ENCODE measurements around the gene NDUFS8. TPM values are rescaled to one million over a fixed set of nuclear protein-coding genes. Genes with fewer than 3 reads are reported as not detected.

Gene NDUFS8
- total and polyA plus RNA-seq, 2 of the 13 experiments (the other 11 are each of a cell fraction or from before 2014, with no cell fraction given), result 96.7 to 158 TPM

- TF ChIP-seq JARID2 (CRISPR knock-in tag; IDR thresholded peaks at IDR 0.05; ENCODE audit: insufficient replicate concordance) (peak; percentile 12), GPN1 (CRISPR knock-in tag; IDR thresholded peaks at IDR 0.05; ENCODE audit: borderline replicate concordance) (no peak), MIER3 (CRISPR knock-in tag; IDR thresholded peaks at IDR 0.05; ENCODE audit: borderline replicate concordance) (peak; percentile 97; the same call in 1 of the 2 replicates), ZNF740 (CRISPR knock-in tag; IDR thresholded peaks at IDR 0.05) (peak; percentile 91), MAF1 (CRISPR knock-in tag; IDR thresholded peaks at IDR 0.05; ENCODE audit: borderline replicate concordance) (0 out of 2 replicates have a peak, but pooled peaks have one; percentile 60), KDM2A (CRISPR knock-in tag; IDR thresholded peaks at IDR 0.05; ENCODE audit: borderline replicate concordance, low read depth) (peak; percentile 83; the same call in 1 of the 2 replicates), U2AF2 (IDR thresholded peaks at IDR 0.05; ENCODE audit: low read depth, low read length) (no peak), ZMYM3 (CRISPR knock-in tag; IDR thresholded peaks at IDR 0.05) (peak; percentile 98), ZNF564 (CRISPR knock-in tag; IDR thresholded peaks at IDR 0.05) (peak; percentile 90), RELA (CRISPR knock-in tag; IDR thresholded peaks at IDR 0.05) (no peak; the same call in 1 of the 2 replicates), SPEN (CRISPR knock-in tag; IDR thresholded peaks at IDR 0.05; ENCODE audit: low read depth) (peak; percentile 97), SNAI1 (CRISPR knock-in tag; IDR thresholded peaks at IDR 0.05; ENCODE audit: borderline replicate concordance) (peak; percentile 93; the same call in 1 of the 2 replicates), HDAC2 (CRISPR knock-in tag; IDR thresholded peaks at IDR 0.05) (peak; percentile 97), NCOA1 (CRISPR knock-in tag; IDR thresholded peaks at IDR 0.05) (no peak), FOXP4 (CRISPR knock-in tag; IDR thresholded peaks at IDR 0.05) (peak; percentile 80), EP300 (IDR thresholded peaks at IDR 0.05; ENCODE audit: low read depth in 2 of 2, low read length in 2 of 2) (peak; percentile 71 to 72; a peak in 3 of 4 replicates), EP300 (CRISPR knock-in tag; IDR thresholded peaks at IDR 0.05; ENCODE audit: borderline replicate concordance) (peak; percentile 76; the same call in 1 of the 2 replicates), MTF1 (CRISPR knock-in tag; IDR thresholded peaks at IDR 0.05) (no peak), MEIS2 (CRISPR knock-in tag; IDR thresholded peaks at IDR 0.05) (peak; percentile 98)
- TF ChIP-seq, protein P1, sequence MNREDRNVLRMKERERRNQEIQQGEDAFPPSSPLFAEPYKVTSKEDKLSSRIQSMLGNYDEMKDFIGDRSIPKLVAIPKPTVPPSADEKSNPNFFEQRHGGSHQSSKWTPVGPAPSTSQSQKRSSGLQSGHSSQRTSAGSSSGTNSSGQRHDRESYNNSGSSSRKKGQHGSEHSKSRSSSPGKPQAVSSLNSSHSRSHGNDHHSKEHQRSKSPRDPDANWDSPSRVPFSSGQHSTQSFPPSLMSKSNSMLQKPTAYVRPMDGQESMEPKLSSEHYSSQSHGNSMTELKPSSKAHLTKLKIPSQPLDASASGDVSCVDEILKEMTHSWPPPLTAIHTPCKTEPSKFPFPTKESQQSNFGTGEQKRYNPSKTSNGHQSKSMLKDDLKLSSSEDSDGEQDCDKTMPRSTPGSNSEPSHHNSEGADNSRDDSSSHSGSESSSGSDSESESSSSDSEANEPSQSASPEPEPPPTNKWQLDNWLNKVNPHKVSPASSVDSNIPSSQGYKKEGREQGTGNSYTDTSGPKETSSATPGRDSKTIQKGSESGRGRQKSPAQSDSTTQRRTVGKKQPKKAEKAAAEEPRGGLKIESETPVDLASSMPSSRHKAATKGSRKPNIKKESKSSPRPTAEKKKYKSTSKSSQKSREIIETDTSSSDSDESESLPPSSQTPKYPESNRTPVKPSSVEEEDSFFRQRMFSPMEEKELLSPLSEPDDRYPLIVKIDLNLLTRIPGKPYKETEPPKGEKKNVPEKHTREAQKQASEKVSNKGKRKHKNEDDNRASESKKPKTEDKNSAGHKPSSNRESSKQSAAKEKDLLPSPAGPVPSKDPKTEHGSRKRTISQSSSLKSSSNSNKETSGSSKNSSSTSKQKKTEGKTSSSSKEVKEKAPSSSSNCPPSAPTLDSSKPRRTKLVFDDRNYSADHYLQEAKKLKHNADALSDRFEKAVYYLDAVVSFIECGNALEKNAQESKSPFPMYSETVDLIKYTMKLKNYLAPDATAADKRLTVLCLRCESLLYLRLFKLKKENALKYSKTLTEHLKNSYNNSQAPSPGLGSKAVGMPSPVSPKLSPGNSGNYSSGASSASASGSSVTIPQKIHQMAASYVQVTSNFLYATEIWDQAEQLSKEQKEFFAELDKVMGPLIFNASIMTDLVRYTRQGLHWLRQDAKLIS (CRISPR knock-in tag; IDR thresholded peaks at IDR 0.05), result 0 out of 2 replicates have a peak, but pooled peaks have one; percentile 18
- TF ChIP-seq, protein P2, sequence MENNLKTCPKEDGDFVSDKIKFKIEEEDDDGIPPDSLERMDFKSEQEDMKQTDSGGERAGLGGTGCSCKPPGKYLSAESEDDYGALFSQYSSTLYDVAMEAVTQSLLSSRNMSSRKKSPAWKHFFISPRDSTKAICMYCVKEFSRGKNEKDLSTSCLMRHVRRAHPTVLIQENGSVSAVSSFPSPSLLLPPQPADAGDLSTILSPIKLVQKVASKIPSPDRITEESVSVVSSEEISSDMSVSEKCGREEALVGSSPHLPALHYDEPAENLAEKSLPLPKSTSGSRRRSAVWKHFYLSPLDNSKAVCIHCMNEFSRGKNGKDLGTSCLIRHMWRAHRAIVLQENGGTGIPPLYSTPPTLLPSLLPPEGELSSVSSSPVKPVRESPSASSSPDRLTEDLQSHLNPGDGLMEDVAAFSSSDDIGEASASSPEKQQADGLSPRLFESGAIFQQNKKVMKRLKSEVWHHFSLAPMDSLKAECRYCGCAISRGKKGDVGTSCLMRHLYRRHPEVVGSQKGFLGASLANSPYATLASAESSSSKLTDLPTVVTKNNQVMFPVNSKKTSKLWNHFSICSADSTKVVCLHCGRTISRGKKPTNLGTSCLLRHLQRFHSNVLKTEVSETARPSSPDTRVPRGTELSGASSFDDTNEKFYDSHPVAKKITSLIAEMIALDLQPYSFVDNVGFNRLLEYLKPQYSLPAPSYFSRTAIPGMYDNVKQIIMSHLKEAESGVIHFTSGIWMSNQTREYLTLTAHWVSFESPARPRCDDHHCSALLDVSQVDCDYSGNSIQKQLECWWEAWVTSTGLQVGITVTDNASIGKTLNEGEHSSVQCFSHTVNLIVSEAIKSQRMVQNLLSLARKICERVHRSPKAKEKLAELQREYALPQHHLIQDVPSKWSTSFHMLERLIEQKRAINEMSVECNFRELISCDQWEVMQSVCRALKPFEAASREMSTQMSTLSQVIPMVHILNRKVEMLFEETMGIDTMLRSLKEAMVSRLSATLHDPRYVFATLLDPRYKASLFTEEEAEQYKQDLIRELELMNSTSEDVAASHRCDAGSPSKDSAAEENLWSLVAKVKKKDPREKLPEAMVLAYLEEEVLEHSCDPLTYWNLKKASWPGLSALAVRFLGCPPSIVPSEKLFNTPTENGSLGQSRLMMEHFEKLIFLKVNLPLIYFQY (CRISPR knock-in tag; IDR thresholded peaks at IDR 0.05; ENCODE audit: borderline replicate concordance), result peak; percentile 53; the same call in 1 of the 2 replicates
These were observed 7.8 kb downstream of the NDUFS8 start (continued) for GRCh38 chr11:68038226-68038717.
